Heart left ventricle (tissue), 16 donors: ENCODE results near the gene OLAH. TPM values are rescaled to one million over a fixed set of nuclear protein-coding genes. Genes with fewer than 3 reads are reported as not detected.

Source experiments
- ATAC-seq, 4 donors: fragments of 200-7000 bp; cut with Tn5 transposase; one replicate each; pipeline ENCODE4 v1.9.1; 2020 to 2022; ENCODE audit warnings: moderate library complexity in 4 of 4, mild to moderate bottlenecking in 3 of 4, moderate number of reproducible peaks in 1 of 4
- DNase-seq, 5 donors: peaks; one replicate each; pipeline ENCODE4 v3.0.0-alpha.2; 2020
- H3K27ac ChIP-seq, 12 donors: fragments of 200-600 bp; sonication (generic) in 4 of 12; one replicate each; pipeline versions ENCODE4 v1.5.0 to v1.8.0; 2016 to 2022; ENCODE audit warnings: mild to moderate bottlenecking in 2 of 12
- H3K27me3 ChIP-seq, 9 donors: fragments of 200-600 bp; sonication (generic) in 2 of 9; one replicate each; pipeline versions ENCODE4 v1.5.1 to v1.8.0; 2016 to 2022; ENCODE audit warnings: mild to moderate bottlenecking in 3 of 9
- H3K36me3 ChIP-seq, 9 donors: fragments of 200-600 bp; sonication (generic) in 2 of 9; one replicate each; pipeline versions ENCODE4 v1.5.0 to v1.8.0; 2018 to 2022; ENCODE audit warnings: mild to moderate bottlenecking in 2 of 9
- H3K4me1 ChIP-seq, 12 donors: fragments of 200-600 bp; sonication (generic) in 4 of 12; one replicate each; pipeline versions ENCODE4 v1.5.0 to v1.8.0; 2016 to 2022; ENCODE audit warnings: mild to moderate bottlenecking in 3 of 12
- H3K4me3 ChIP-seq, 12 donors: fragments of 200-600 bp; sonication (generic) in 4 of 12; one replicate each; pipeline versions ENCODE4 v1.5.0 to v1.8.0; 2017 to 2022; ENCODE audit warnings: mild to moderate bottlenecking in 9 of 12, moderate library complexity in 4 of 12
- H3K9me3 ChIP-seq, 12 donors: fragments of 200-600 bp; sonication (generic) in 4 of 12; one replicate each; pipeline versions ENCODE4 v1.5.0 to v1.8.0; 2016 to 2022; ENCODE audit warnings: mild to moderate bottlenecking in 1 of 12
- CTCF ChIP-seq, 12 donors: fragments of 200-600 bp; sonication (generic) in 4 of 12; IDR thresholded peaks; one replicate each; pipeline versions ENCODE4 v1.5.0 to v1.8.0; 2018 to 2022; ENCODE audit warnings: antibody characterized with exemption in 12 of 12, mild to moderate bottlenecking in 5 of 12
- POLR2A ChIP-seq, 2 donors: fragments of 450-650 bp; IDR thresholded peaks; one replicate each; pipeline ENCODE4 v1.6.1; 2017; ENCODE audit warnings: antibody characterized with exemption in 2 of 2, mild to moderate bottlenecking in 2 of 2, moderate library complexity in 2 of 2
- WGBS, 4 donors: extraction: QIAGEN DNeasy Blood & Tissue Kit in 2 of 4; methylation state at CpG; one replicate each; pipeline versions ENCODE4 v1.1.5 to v1.1.7; 2013 to 2018; 5-methylcytosine and 5-hydroxymethylcytosine counted together
- intact Hi-C, 10 donors: fragments of 100-400 bp; cut with DNase I; formaldehyde crosslinking; loops; one replicate each; pipeline versions ENCODE4 v1.11.1 to v1.14.2; 2022
- polyA plus RNA-seq, 2 donors: library from polyadenylated mRNA; stranded (reverse); fragments of 200-250 nt; gene quantifications; one replicate each; pipeline ENCODE4 v1.2.3, GENCODE V29; 2013
- total RNA-seq, 9 donors: library from RNA; depleted of rRNA in 2 of 9; stranded (reverse); fragments of >200 nt in 2 of 9; fragmentation: NEBNext Ultra II Directional in 3 of 9; extraction: Animal tissue kit (Norgen Biotek cat#: 25700) in 3 of 9; gene quantifications; one replicate each; pipeline versions ENCODE4 v1.1.0 to v1.2.4, GENCODE V29; 2016 to 2023
- donor health status: ischemic (EF 13 %, LVEDD 7.1; RV severe dilation, severe dysfunction).
- donor health status: healthy with polysubstance abuse.
- donor health status: DM: no; HTN: yes; CAD: no.
- donor health status: DM: no; HTN: no; CAD: no.
- donor health status: ischemic (EF 25% LVEDD 6.9; RV normal size, moderate dysfunction).
- donor health status: ischemic (EF 25% LVEDD 5.7; RV mildly dilated, moderate dysfunction).
- donor health status: healthy.
- donor health status: DM: yes; HTN: yes; CAD: no.
- donor health status: ischemic (EF 35%, LVEDD 5.7; RV mildly dilated, moderate dysfunction).
- donor health status: nonischemic (EF 11% LVEDD 7.7; RV severe dilation, severe dysfunction).
- donor health status: DM: yes; HTN: yes; CAD: no.
- donor health status: PGD.
- donor health status: ischemic (EF 29% LVEDD 5.4; RV normal size, mild dysfunction).
- donor health status: nonischemic (EF 23%, LVEDD 6.1; RV moderate dilation, normal function).

Gene OLAH
- total and polyA plus RNA-seq, 11 donors: 0.44 to 0.54 TPM; not detected in 9

GRCh38 chr10:15072358-15072757 is 28.6 kb downstream of the OLAH start:
- H3K27ac ChIP-seq: no peak overlapping the region
- TF ChIP-seq CTCF (IDR thresholded peaks at IDR 0.05) (no peak), POLR2A (IDR thresholded peaks at IDR 0.05) (no peak)
- no peaks in the 10 kb centered on the region for H3K4me1 ChIP-seq
- no peaks in the 10 kb centered on the region for H3K36me3 ChIP-seq
- H3K4me3 ChIP-seq: no peak overlapping the region
- no peak for ATAC-seq
- no peak for DNase-seq
- no peaks in the 10 kb centered on the region for H3K27me3 ChIP-seq
- H3K9me3 ChIP-seq: peaks cover 0 to 15% (median 0%) of the 10 kb centered on the region in 12 donors
- 93 to 97% (median 95%) methylated on average over 5 of the region's 5 CpGs for WGBS, 4 donors
- intact Hi-C loops: no loop called here

- no peak overlapping the region for H3K4me3 ChIP-seq
- no peaks in the 10 kb centered on the region for H3K36me3 ChIP-seq
- intact Hi-C loops: no loop called here
- ATAC-seq (no peak), DNase-seq (no peak)
- no peaks in the 10 kb centered on the region for H3K27me3 ChIP-seq
- no peak overlapping the region for H3K27ac ChIP-seq
- no peaks in the 10 kb centered on the region for H3K4me1 ChIP-seq
- 92 to 96% (median 94%) methylated on average over 3 of the region's 3 CpGs for WGBS, 4 donors
- TF ChIP-seq CTCF (IDR thresholded peaks at IDR 0.05) (no peak), POLR2A (IDR thresholded peaks at IDR 0.05) (no peak)
- peaks cover 0 to 6% (median 0%) of the 10 kb centered on the region in 12 donors for H3K9me3 ChIP-seq
Observed at GRCh38 chr10:15075421-15075820, 31.7 kb downstream of the OLAH start.

GRCh38 chr10:15083674-15084501 is 40.1 kb downstream of the OLAH start:
- Histone ChIP-seq H3K36me3 (no peaks in the 10 kb centered on the region), H3K4me1 (peaks cover 0 to 19% (median 9%) of the 10 kb centered on the region in 12 donors), H3K4me3 (peak overlapping the region; percentile 11 to 65 (median 50)), H3K27ac (peak overlapping the region in 9 of 12 donors; percentile 43 to 60 (median 55)), H3K9me3 (no peaks in the 10 kb centered on the region), H3K27me3 (no peaks in the 10 kb centered on the region)
- peak in 1 of 12 donors; percentile 19 for TF ChIP-seq CTCF (IDR thresholded peaks at IDR 0.05)
- TF ChIP-seq POLR2A (IDR thresholded peaks at IDR 0.05): no peak
- 70 to 78% (median 75%) methylated on average over 18 of the region's 18 CpGs for WGBS, 4 donors
- intact Hi-C loops: loop anchor here in 1 of 10 donors (10.0 kb wide), 1 partner anchor 119 kb away; no protein-coding TSS in a partner anchor
- ATAC-seq: no peak
- DNase-seq: no peak

- no peaks in the 10 kb centered on the region for H3K9me3 ChIP-seq
- H3K36me3 ChIP-seq: no peaks in the 10 kb centered on the region
- ATAC-seq: peak; percentile 62 to 84 (median 66)
- TF ChIP-seq CTCF (IDR thresholded peaks at IDR 0.05): peak in 5 of 12 donors; percentile 2 to 33 (median 13)
- no peak for TF ChIP-seq POLR2A (IDR thresholded peaks at IDR 0.05)
- H3K4me1 ChIP-seq: peaks cover 0 to 21% (median 9%) of the 10 kb centered on the region in 12 donors
- intact Hi-C loops: loop anchor here in 1 of 10 donors (10.0 kb wide), 1 partner anchor 120 kb away; no protein-coding TSS in a partner anchor
- H3K27ac ChIP-seq: peak overlapping the region in 9 of 12 donors; percentile 7 to 60 (median 55)
- DNase-seq: peak in 2 of 5 donors; percentile 46 to 50
- peak overlapping the region; percentile 11 to 65 (median 50) for H3K4me3 ChIP-seq
- 29 to 39% (median 32%) methylated on average over 7 of the region's 7 CpGs for WGBS, 4 donors
- no peaks in the 10 kb centered on the region for H3K27me3 ChIP-seq
Observed at GRCh38 chr10:15084502-15084922, 40.8 kb downstream of the OLAH start.
